Measurements from ENCODE around the gene HEATR1.
A peak's percentile ranks its signal among the peaks of the same experiment; 100 is the strongest.

The HEATR1 gene

DNA sequence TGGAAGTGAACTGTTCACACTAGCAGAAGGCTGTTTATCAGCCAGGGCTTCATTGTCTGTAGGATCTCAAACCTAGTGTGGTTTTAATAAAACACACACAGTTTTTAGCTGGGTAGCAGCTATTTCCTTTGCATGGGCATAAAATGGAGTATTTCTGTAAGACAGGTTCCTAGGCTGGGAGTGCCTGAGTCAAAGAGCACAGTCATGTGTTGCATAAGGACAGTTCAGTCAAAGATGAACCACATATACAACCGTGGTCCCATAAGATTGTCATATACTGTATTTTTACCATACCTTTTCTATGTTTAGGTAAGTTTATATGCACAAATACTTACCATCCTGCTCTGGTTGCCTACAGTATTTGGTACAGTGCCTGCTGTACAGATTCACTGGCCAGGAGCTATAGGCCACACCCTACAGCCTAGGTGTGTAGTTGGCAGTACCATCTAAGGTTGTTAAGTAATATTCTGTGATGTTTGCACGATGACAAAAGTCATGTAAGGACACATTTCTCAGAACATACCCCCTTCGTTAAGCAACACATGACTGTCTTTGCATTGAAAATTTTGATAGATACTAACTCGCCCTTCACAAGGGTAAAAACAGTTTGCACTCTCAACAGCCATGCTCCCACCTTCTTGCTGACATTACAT, 63.4 kb downstream of the HEATR1 start:
- no peak for DNase-seq

DNA sequence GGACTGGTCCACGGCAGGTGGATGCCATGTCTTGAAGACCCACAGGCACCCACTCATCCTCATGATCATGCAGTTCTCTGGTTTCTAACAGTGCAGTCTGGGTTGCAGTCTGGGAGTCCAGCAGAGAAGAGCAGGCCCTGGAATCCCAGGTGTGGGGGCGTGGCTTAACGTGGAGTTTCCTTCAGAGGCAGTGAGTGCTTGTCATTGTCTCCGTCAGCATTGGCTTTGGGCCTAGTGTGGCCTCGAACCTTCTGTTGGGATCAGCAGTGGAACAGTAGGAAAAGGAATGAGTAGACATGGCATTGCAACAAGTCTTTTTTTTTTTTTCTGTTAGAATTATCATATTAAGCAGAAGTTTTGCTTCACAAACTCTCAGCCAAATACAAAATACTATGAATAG, 67.8 kb downstream of the HEATR1 start:
- no peak for DNase-seq

DNA sequence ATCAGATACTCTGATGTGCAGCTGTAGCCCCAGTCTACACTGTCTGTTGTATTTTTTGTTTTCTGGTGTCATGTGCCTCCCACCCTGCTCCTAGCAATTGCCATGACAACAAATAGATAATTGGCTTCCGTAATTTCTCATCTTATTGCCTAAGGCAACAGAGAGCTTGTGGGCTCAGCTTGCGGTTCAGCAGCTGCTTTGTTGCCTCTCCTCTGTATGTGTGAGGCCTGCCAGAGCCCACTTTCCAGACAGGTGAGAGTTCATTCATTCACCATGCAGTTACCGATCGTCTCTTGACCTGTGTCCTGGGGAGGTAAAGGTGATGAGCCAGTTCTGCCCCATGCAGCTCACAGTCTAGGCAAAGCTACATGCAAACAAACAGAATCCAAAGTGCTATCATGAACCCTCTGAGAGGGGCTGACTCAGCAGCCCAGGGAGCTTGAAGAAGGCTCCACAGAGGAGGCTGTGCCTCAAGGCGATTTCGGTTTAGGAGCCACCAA, 68.6 kb downstream of the HEATR1 start:
- peak in 1 of 58 donors; percentile 8 for DNase-seq

DNA sequence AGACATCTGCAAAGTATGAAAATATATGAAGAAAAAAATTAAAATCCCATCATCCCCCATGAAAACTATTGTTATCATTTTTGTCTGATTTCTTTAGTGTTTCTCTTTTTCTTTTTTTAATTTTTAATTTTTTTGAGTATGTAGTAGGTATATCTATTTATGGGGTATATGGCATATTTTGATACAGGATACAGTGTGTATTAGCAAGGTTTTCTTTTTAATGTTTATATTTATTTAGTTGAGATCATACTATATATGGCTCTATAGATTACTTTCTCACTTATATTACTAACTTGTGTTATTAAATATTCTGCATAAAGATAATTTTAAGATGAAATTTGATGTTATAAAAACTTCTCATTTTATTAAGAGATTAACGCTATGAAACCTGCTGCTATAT, 69.1 kb downstream of the HEATR1 start:
- DNase-seq = no peak

DNA sequence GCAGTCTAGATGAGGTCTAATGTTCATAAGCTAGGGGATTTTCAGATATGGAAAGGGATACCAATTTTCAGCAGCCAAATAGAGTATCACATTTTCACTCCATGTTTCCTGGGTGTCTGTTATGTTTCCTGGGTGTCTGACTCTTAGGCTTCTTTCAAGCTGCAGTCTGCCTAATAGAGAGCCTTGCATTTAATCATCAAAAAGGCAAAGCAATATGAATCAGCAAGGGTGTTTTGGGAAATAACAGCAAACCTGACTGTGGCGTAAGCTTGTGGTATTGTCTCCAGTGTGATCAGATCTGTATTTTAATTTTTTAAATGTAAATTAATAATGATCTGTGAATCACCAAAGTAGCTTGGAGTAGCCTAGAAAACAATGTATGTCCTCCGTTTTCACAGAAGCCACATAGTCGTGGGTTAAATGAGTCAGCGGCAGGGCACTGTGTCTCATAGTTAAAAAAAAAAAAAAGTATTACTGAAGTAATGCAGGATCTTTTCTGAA, 70.1 kb downstream of the HEATR1 start:
- no peak for DNase-seq

- DNase-seq = no peak
These were observed 71.5 kb downstream of the HEATR1 start for GRCh38 chr1:236532850-236533249.

GRCh38 chr1:236530959-236531358, 73.4 kb downstream of the HEATR1 start:
- no peak for DNase-seq

- DNase-seq = no peak
These were observed 74.0 kb downstream of the HEATR1 start for GRCh38 chr1:236530286-236530685.

GRCh38 chr1:236526079-236526478, 78.2 kb downstream of the HEATR1 start:
- DNase-seq = no peak

DNA sequence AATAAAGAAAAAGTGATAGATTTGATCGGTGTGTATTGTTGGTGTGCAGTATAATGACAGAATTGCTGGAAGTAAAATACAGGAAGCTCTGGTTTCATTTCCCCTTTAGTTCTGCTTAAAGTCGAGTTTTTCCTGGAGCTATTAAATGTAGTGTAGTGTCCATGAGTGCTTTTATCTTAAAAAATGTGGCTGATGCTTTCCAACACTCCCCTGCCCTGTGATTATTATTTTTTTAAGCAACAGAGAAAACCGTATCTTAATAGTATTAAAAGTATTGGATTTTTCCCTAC, 79.5 kb downstream of the HEATR1 start:
- DNase-seq = no peak

- DNase-seq = peak in 32 of 58 donors; percentile 11 to 67 (median 45)
These were observed 80.0 kb downstream of the HEATR1 start for GRCh38 chr1:236524142-236524894.

DNA sequence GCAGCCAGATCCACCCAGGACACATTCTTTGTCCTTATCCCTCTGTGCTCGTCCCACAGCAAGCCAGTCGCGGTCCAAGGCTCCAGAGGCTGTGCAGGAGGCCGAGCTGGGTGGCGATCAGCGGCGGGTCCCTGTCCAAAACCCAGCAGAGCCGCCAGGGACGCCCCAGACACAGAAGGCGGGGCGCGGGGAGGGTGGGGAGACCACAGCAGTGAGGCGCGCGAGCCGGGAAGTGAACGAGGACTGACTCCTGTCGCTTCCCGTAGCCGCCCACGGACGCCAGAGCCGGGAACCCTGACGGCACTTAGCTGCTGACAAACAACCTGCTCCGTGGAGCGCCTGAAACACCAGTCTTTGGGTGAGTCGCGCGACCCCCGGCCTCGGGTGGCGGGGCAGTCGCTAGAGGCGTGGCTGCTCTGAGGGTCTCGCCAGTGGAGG, 80.6 kb downstream of the HEATR1 start, which contains the start of gene LGALS8:
LGALS8 (plus strand) TSS at position 279 of the 438 bp plus-strand sequence. CDS start 2,089 bp downstream, outside the sequence.
- DNase-seq = peak in 57 of 58 donors; percentile 36 to 89 (median 75)

DNA sequence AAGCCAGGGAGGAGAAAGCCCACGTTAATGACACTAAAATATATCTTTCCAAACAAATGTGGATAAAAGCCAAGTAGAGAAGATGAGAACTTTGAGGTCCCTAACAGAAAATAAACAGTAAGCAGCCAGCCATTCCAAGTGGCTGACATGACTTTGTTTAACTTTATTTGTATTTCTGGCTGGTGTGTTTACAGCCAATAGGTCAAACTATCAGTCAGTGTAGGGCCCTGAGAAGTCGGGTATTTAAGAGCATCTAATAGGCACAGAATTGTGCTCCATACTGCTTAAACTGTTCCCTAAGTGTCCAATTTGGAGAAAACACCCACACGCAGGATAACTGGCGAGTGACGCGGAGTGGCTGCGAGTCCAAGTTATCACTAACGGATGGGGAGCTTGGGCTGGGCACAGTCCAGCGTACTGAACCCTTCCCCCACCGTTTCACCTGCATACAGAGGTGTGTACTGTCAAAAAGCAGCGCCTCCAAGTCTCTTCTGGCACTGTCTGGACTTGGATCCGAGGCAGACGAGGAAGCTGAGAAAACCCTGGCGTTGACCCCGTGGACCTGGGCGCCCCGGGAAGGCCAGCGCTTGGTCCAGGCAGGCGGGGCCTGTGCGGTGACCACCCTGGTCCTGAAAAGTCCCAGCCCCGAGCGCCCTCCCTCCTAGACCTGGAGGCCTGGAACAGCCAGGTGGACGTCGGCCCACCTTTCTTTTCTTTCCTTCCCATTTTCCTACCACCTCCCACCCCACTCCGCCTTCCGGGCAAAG, 81.2 kb downstream of the HEATR1 start:
- DNase-seq = peak in 10 of 58 donors; percentile 35 to 51 (median 42)

DNA sequence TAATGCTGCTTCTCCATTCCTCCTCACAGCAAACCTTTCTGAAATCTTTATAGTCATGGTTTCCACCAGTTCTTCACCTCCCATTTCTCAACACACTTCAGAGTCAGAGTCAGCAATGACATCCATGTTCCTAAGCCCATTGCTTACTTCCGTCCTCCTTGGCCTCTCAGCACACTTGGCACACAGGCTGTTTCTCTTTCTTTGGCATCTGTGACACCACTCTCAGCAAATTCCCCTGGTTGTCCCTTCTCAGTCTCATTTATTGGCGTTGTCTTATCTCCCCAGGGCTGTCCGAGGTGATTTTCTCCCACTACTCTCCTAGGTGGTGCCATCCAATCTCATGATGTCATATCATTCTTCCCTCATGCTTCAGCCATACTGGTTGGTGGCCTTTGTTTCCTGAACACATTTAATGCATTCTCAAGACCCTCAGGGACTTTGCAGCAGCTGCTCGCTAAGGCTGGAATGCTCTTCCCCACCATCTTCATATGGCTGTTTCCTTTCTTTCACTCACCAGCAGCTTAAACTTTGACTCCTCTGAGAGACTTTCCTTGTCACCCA, 83.8 kb downstream of the HEATR1 start:
- DNase-seq = no peak

- no peak for DNase-seq
These were observed 86.0 kb downstream of the HEATR1 start for GRCh38 chr1:236518322-236518721.

GRCh38 chr1:236516929-236517704, 87.2 kb downstream of the HEATR1 start:
- no peak for DNase-seq

GRCh38 chr1:236515443-236515958, 88.8 kb downstream of the HEATR1 start:
- no peak for DNase-seq

- DNase-seq = no peak
These were observed 89.4 kb downstream of the HEATR1 start for GRCh38 chr1:236514703-236515442.

DNA sequence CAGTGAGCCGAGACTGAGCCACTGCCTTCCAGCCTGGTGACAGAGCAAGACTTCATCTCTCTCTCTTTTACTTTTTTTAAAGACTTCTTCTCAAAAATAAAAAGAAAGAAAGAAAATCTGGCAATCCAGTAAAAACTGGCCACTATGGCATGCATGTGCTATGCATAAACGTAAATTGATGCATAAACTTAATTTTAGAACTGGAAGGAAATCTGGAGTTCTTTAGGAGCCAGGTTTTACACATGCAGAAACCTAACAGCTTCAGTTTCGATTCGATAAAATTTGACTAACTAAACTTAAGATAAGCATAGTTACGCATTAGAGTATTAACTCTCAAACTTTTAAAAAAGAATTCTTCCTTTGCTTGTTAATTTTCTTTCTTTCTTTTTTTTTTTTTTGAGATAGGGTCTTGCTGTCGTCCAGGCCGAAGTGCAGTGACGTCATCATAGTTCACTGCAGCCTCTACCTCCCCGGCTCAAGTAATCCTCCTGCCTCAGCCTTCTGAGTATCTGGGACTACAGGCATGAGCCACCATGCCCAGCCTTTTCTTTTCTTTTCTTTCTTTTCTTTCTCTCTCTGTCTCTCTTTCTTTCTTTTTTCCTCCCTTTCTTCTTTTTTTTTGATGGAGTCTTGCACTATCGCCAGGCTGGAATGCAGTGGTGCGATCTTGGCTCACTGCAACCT, 92.4 kb downstream of the HEATR1 start:
- no peak for DNase-seq
